Cerebellar nuclear complex (tissue), 1 donor: ENCODE measurements around the gene PLEKHF1.
"Not testable (repeated sequence)": the region's sequence is repeated elsewhere in the genome, so short reads cannot be mapped to it uniquely, and the experiment has no call there.

ENCODE experiments used
- DNase-seq, 2 experiments: peaks; one replicate each; lab custom pipeline; 2025; lab: John Stamatoyannopoulos, UW

Gene PLEKHF1, protein sequence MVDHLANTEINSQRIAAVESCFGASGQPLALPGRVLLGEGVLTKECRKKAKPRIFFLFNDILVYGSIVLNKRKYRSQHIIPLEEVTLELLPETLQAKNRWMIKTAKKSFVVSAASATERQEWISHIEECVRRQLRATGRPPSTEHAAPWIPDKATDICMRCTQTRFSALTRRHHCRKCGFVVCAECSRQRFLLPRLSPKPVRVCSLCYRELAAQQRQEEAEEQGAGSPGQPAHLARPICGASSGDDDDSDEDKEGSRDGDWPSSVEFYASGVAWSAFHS

DNA sequence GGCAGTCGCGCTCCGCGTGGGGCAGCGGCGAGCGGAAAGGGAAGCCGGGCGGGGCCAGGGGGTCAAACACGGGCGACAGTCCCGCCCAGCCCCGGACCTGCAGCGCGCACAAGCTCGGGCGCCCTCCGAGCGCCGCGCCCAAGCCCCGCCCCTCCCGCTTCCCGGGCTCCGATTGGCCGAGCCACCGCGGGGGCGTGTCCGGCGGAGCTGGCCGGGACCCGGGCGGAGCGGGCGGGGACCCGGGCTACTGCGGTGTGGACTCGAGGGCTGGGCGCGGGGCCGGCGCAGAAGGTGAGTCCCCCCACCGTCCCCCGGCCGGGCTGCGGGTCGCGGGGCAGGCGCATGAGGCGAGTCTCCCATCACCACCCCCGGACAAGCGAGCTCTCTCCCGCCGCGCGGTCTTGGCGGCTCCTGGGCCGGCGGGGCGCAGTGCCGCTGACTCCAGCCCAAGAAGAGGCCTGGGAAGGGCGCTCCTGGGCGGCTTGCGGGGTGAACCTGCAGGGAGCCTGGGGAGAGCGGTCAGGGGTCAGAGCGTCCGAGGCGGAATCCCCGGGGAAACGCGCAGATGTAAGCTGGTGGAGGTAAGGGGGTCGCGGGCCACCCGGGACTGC, at the start of gene PLEKHF1:
Gene PLEKHF1, plus strand, starts transcription at position 247 of the 611 bp plus-strand sequence. CDS start 8,379 bp downstream, outside the sequence.
- peak in 1 of 2 experiments; percentile 49 for DNase-seq

DNA sequence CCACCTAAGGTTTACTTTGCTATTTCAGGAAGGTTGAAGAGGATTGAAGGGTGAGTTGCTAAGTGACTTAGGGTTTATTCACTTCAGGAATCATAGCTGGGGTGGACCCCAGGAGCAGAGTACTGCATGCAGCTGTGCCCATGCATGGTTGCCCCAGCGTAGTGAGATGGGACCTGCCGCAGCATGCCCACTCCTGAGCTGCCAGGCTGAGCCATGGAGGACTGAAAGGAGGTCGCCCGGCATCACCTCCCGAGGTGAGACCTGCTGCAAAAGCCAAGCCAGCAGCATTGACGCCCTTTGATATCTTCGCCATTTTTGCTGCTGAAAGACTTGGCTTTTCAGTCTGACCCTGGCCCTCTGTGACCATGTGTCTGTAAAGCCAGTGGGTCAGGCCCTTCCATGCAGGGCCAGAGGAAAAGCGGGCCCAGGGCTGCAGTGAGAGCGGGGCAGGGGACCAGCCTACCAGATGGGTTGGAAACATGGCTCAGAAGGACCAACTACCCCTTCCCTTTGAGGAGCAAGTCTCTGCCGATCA, 49.3 kb upstream of the PLEKHF1 start:
- no peak for DNase-seq

DNA sequence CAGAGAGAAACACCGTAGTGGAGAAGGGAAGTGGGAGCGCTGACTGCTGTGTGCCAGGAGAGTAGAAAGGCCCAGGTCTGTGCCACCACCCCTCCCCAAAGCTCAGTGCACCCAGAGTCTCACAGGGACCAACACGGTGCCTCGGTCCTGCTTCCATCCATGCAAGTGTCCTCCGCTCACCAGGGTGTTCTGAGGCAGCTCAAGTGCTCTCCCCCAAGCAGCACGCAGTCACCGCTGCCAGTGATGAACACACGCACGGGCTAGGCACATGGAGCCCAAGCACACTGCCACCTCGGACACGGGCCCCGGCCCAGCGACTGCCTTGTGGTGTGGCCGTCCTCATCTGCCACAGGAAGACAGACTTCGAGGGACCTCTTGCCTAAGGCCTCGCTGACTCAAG, 48.7 kb upstream of the PLEKHF1 start:
- no peak for DNase-seq

DNA sequence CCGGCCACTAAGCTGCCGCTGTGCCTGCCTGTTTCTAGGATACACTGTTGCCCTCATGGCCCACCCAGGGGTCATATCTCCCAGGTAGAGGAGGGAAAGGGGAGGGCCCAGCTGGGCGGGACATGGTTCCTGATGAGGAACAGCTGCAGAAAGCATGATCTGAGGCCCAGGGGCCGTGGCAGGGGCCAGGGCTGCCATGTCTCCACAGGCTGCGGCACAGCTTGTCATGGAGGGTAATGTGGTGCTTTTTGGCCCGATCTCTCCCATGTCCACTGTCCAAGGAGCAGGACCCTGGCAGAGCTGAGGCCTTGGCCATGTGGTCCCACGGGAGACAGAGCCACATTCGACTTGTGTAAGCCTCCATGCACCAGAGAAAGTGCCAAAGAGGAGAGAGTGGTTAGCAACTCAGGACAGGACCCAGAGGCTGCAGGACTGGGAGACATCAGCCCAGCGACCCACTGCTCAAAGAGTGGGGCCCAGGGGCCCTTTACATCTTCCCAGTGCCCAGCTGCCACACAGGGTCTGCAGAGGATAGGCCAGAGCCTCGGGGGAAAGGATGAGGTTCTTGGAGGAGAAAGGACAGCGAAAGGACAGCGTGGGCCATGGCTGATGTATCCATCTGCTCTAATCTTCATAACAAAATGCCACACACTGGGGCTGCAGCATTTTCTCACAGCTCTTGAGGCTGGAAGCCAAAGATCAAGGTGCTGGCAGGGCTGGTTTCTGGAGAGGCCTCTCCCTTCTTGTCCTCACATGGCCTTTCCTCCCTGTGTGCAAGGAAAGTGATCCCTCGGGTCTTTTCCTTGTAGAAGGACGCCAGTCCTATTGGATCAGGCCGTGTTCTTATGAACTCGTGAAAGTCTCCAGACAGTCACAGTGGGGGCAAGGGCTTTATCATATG, 47.6 kb upstream of the PLEKHF1 start:
- DNase-seq = no peak

DNA sequence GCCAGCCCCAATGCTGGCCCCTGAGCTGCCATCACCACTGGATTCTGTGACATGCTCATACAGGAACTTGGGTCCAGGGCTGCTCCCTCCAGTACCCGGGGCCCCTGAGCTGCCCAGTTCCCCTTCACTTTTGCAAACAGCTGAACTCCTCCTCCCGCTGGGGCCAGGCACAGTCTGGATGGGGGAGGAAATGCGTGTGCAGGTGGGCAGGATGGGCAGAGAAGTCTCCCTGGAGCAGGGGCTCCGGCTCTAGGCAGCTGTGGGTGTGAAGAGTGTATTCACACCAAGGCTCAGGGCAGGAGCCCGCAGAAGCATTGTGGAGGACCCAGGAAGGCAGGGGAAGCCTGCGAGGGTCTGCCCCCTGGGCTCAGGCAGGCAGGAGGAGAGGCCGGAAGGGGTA, 46.8 kb upstream of the PLEKHF1 start:
- no peak for DNase-seq

DNA sequence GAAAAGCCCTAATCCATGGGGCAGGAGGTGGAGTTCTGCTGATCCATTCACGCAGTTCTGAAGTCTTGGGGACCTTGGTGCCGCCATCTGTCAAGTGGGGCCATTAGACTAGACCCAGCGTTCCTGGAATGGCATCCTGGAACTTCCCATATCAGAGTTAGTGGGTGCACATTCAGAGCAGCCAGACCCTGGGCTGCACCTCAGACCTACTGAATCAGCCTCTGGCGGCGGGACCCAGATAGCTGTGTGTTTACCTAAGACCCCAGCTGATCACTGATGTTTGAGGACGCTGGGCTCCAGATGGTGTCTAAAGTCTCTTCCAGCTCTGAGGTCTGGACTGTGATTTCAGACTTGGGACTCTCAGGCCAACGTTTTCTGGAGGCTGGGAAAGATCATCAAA, 46.4 kb upstream of the PLEKHF1 start:
- DNase-seq = no peak

DNA sequence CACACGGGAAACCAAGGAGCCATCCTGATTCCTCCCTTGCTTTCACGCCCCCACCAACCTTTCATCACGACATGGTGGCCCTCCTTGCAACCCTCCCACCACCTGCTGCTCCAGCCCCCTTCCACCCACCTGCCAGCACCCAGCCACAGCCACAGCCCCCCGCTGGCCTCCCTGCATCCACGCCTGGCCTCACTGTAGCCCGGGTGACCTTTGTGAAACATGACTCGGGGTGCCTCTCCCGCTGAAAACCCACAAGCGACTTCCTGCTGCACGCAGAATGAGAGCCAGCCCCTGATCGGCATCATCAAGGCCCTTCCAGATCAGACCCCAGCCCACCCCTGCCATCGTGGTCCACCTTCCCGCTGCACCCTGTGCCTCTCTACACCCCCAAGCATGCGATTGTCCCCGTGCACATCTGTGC, 44.3 kb upstream of the PLEKHF1 start:
- DNase-seq = no peak

DNA sequence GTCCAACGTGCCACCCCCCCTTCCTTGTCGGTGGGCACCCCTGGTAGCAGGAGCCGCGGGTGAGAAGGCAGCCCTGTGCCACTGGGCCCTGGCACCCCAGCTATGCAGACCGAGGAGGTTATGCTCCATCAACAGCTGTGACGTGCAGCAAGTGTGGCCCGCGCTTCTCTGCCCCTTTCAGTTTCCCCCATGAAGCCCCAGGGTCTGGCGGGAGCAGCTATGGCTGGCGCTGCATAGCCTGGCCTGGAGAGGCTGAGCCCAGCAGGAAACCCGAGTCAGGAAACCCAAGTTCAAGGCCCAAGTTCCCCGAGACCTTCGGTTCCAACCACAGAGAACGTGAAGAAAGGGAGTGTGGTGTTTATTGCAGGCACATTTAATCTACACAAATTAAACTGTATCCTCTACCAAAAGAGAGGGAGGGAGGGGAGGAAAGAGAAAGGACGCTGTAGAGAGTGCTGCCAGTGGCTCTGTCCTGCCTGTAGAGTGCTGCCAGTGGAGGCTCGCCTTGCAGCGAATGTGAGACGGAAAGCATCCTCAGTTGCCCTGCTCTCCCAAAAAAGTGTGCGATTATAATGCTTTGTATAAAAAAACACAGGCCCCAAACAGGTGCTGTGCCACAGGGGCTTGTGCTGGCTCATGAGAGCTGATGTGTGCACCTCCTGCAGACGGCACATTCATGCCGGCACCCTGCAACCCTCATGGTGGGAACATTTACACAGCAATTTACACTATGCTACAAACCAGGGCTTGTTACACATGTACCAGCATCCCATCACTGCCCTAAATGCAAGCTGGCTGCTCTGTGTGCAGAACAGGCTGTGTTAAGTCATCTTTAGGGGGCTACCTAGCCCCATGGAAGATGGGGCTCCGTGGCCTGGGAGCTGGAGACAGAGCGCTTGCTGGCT, 42.8 kb upstream of the PLEKHF1 start:
- DNase-seq = no peak

DNA sequence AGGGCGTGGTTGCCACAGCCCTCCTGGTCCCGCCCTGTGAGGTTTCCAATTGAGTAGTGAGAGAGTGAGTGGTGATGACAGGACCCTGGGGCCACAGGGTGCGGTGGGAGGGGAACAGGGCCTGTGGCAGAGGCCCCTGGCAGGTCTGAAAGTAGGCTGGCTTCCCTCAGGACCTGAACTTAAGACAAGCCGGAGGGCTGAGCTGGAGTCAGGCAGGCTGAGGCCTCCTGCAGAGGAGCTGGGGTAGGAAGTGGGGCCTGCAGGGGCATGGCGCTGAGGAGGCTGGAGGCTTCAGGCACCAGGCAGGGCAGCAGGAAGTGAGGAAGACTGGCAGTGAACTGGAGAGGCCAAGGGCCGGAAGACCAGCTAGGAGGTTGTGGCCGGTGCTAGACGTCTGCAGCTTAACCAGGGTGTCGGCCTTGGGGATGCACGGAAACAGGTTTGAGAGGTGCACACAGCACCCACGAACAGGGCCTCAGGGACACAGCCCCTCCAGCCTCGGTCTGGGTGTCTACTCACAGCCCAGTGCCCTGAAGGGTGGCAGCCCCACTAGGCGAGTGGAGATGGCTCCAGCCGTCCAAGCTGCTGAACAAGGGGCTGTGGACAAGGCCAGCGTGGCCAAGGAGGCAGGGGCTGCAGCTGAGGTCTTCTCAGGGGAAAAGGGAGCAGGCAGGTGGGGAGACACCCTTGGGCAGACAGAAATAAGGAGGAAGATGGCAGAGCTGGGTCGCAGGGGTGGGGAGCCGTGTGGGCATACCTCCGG, 41.4 kb upstream of the PLEKHF1 start:
- DNase-seq = no peak

DNA sequence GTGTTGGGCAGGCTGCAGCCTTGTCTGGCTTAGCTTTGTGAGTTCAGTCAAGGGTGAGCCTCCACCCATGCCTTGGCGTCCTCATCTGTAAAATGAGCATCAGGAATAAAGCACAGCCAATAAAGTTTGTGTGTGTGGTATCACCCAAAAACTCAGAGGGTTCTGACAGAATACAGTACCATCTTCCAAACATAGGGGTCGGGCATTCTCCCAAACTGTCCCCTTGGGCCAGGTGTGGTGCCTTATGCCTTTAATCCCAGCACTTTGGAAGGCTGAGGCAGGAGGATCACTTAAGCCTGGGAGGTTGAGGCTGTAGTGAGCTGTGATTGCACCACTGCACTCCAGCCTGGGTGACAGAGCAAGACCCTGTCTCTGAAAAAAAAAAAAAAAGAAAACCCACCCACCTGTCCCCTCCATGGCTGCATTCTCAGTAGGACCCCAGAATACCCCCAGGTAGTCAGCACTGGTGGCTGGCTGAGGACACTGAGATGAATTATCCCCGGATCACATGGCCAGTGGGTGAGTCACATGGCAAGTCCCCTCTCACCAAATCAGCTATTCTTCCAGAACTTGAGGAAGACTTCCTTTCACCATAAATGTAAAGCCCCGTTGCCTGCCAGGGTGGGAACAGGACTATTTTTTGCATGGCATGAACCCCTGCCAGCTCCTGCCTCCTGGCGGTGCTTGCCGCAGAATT, 40.6 kb upstream of the PLEKHF1 start:
- no peak for DNase-seq

DNA sequence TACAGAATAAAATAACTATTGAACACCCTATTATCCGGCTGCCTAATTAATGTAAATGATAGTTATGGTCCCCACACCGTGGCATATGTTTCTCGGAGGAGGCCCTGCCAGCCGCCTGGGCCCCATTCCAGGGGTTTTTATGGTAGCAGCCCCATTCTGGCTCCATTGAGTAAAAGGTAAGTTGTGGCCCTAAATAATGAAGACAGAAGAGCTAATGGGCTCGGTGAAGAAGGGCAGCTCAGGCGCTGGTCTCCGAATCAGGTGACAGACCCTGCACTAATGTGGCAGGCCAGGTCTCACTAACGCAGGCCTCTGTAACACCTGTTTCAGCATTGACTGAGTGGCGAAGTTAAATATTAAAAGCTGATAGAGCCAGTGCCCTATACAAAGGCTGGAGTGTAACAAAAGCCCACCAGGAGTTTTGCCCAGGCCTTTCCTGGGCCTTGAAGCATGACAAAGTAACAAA, 40.0 kb upstream of the PLEKHF1 start:
- no peak for DNase-seq

DNA sequence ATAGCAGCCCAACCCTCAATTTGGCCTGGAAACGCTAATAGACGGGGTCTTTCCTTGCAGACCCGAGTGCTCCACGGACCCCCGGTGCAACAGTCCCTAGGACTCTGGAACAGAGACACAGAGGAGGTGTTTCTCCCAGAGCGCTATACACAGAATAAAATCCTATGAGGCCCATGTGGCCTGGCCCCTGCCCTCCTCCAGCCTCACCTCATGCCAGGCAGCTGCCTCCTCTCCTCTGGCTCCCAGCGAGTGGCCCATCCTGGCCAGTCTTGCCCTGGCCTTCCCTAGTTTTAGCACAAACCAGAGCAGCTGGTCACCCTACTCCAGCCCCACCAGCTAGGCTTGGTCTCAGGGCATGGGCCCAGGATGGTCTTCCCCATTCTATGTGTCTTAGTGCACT, 38.9 kb upstream of the PLEKHF1 start:
- no peak for DNase-seq

DNA sequence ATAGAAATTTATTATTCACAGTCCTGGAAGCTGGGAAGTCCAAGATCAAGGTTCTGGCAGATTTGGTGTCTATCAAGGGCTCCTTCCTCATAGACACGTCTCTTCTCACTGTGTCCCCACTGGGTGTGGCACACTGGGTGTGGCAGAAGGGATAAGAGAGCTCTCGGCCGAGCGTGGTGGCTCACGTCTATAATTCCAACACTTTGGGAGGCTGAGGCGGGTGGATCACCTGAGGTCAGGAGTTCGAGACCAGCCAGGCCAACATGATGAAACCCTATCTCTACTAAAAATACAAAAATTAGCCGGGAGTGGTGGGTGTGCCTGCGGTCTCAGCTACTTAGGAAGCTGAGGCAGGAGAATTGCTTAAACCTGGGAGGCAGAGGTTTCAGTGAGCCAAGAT, 38.4 kb upstream of the PLEKHF1 start:
- not testable (repeated sequence) for DNase-seq

DNA sequence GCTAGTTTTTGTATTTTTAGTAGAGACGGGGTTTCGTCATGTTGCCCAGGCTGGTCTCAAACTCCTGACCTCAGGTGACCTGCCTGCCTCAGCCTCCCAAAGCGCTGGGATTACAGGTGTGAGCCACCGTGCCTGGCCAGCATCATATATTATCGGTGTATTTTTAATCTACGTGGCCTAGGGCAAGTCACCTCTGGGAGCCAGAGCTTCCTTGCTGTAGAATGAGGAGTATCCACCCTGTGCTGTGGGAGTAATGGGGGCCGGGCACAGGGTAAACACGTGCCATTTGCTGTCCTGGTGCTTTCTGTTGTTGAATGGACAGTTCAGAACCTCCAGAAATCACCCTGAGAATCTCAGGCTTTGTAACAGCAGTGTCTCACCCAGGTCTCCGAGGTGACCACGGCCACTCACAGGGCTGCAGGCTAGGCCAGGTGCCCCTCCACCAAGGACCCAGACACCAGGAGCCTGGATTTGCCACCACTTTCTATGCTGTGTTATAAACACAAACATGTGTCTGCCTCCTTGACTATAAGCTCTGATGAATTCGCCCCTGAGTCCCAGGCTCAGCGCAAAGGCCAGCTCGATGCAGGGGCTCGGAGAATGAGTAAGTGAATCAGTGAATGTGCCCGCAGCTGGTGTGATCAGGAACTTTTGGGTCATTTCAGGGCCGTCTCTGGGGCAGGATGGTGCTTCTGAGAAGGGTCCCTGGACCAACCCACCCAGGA, 36.4 kb upstream of the PLEKHF1 start:
- no peak for DNase-seq

DNA sequence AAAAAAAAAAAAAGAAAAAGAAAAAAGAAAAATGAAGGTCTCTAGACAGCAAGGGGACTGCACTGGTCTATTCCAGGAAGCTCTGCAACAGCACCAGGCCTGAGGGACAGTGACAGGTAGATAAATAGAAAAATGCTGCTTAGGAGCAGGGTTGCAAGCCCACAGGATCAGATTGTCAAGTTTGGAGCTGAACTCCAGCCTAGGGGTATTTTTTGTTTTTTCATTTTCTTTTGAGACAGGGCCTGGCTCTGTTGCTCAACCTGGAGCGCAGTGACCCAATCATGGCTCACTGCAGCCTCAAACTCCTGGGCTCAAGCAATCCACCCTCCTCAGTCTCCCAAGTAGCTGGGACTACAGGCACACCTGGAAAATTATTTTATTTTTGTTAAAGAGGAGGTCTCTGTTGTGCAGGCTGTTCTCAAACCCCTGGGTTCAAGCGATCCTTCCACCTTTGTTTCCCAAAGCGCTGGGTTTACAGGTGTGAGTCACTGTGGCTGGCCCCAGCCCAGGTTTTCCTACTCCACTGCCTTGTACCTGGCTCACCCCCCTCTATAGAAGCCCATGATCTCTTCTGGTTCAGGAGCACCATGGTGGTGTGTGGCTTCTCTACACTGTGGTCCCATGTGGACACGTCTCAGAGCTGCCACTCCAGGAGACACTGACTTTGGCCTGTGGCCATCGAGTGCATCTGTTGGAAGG, 35.3 kb upstream of the PLEKHF1 start:
- no peak for DNase-seq

DNA sequence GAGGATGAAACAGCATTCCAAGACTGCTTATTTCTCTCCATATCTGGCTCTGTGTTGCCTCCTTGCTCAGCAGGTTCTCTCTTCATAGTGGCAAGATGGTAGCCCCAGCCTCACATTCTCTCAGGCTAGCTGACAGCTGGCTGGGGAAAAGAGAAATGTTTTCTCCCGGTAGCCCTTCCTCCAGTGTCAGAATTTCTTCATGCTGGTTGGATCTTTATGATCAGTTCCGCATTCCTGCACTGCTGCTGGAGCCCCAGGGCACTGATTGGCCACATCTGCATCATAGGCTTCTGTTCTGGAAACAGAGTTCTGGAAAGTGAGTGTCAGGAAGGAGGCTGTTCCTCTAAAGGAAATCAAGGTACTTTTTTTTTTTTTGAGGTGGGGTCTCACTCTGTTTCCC, 34.6 kb upstream of the PLEKHF1 start:
- no peak for DNase-seq

DNA sequence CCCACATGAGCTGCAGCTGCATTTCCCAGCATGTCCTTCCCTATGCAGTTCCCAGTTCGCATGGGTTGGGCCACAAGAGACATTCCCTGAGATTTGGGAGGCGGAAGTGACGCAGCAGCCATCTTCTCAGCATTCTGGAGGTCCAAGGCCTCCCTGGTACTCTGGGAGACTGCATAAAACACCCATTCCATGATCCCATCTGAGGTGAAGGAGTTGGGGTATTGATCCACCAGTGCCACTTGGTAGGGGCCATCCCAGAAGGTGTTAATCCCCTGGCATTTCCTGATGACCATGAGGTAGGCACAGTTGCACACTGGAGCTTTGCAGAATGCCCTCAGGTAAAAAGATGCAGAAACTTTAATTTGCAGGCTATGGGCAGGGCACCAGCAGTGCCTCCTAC, 33.8 kb upstream of the PLEKHF1 start:
- DNase-seq = no peak

DNA sequence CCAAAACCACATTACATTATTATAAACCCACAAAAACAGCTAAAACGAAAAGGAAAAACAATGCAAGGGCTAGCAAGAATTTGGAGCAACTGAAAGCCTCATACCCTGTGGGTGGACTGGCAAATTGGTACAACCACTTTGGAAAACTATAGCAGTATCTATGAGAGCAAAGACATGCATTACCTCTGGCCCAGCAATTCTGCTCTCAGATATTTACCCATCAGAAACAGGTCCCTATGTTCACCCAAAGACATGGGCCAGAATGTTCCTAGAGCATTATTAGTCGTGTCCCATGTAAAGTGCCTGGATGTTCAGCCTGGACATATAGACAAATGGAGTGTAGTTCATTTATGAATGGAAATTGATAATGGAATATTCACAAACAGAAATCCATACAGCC, 31.3 kb upstream of the PLEKHF1 start:
- no peak for DNase-seq
